HepG2 (cell line): Measurements from ENCODE around the gene PALM. TPM values are rescaled to one million over a fixed set of nuclear protein-coding genes. Genes with fewer than 3 reads are reported as not detected.

Source experiments
- BRF2 ChIP-seq: sonication (generic); formaldehyde crosslinking; IDR thresholded peaks from 2 replicates; pipeline ENCODE4 v1.8.1; 2022; ENCODE audit warnings: mild to moderate bottlenecking, missing genetic modification reagents
- CTCF ChIP-seq: sonication (generic); formaldehyde crosslinking; IDR thresholded peaks from 2 replicates; pipeline ENCODE4 v1.5.0; 2020; ENCODE audit warnings: mild to moderate bottlenecking, missing genetic modification reagents, moderate library complexity
- GPBP1L1 ChIP-seq: sonication (generic); formaldehyde crosslinking; IDR thresholded peaks from 2 replicates; pipeline ENCODE4 v1.5.0; 2020; ENCODE audit warnings: mild to moderate bottlenecking, missing genetic modification reagents
- HDAC1 ChIP-seq: sonication (generic); formaldehyde crosslinking; IDR thresholded peaks from 2 replicates; pipeline ENCODE4 v1.5.1; 2020; ENCODE audit warnings: mild to moderate bottlenecking, missing genetic modification reagents
- MEIS2 ChIP-seq: sonication (generic); formaldehyde crosslinking; IDR thresholded peaks from 2 replicates; pipeline ENCODE4 v1.9.0; 2021; ENCODE audit warnings: mild to moderate bottlenecking, missing genetic modification reagents
- NAIF1 ChIP-seq: sonication (generic); formaldehyde crosslinking; IDR thresholded peaks from 2 replicates; pipeline ENCODE4 v1.5.0; 2020; ENCODE audit warnings: mild to moderate bottlenecking, missing genetic modification reagents, borderline replicate concordance
- ONECUT2 ChIP-seq: sonication (generic); formaldehyde crosslinking; IDR thresholded peaks from 2 replicates; pipeline ENCODE4 v1.4.0; 2020; ENCODE audit warnings: missing genetic modification reagents
- RBM39 ChIP-seq: fragments of 200-400 bp; formaldehyde crosslinking; IDR thresholded peaks from one replicate; pipeline ENCODE4 v1.6.1; 2018; ENCODE audit warnings: antibody characterized with exemption, mild to moderate bottlenecking, low read depth, low read length; ENCODE audit not compliant: poor library complexity, severe bottlenecking
- RERE ChIP-seq: IDR thresholded peaks from 2 replicates; pipeline ENCODE4 v1.6.1; 2016; ENCODE audit warnings: low read depth, missing genetic modification reagents, missing compliant biosample characterization
- SIX4 ChIP-seq: sonication (generic); formaldehyde crosslinking; IDR thresholded peaks from 2 replicates; pipeline ENCODE4 v1.4.0; 2020; ENCODE audit warnings: missing genetic modification reagents
- ZBTB49 ChIP-seq: sonication (generic); formaldehyde crosslinking; IDR thresholded peaks from 2 replicates; pipeline ENCODE4 v1.4.0; 2020; ENCODE audit warnings: missing genetic modification reagents, borderline replicate concordance
- ZFP36 ChIP-seq: fragments of 150-350 bp; IDR thresholded peaks from 2 replicates; pipeline ENCODE4 v1.6.1; 2018; ENCODE audit warnings: borderline replicate concordance, low read length, low read depth; ENCODE audit not compliant: partially characterized antibody
- ZNF10 ChIP-seq: sonication (generic); formaldehyde crosslinking; IDR thresholded peaks from 2 replicates; pipeline ENCODE4 v1.4.0; 2020; ENCODE audit warnings: mild to moderate bottlenecking, low read depth, missing genetic modification reagents, borderline replicate concordance
- ZNF740 ChIP-seq: sonication (generic); formaldehyde crosslinking; IDR thresholded peaks from 2 replicates; pipeline ENCODE4 v1.4.0; 2020; ENCODE audit warnings: missing genetic modification reagents
- polyA plus RNA-seq, 8 experiments: library from polyadenylated mRNA; depleted of rRNA in 3 of 8; stranded (reverse) in 7 of 8; unstranded in 1 of 8; fragments of >200 nt; fragmentation: Illumina TruSeq in 4 of 8; extraction: Trizol in 4 of 8; gene quantifications; 2 replicates each; pipeline versions ENCODE4 v1.2.1 to v1.2.3, GENCODE V29; 2011 to 2016; ENCODE audit warnings: low read depth in 4 of 8, missing spikeins in 1 of 8, mixed read lengths in 1 of 8; ENCODE audit not compliant: insufficient read depth in 1 of 8
- total RNA-seq, 5 experiments: library from RNA; depleted of rRNA; stranded (reverse); fragments of >200 nt; fragmentation: Illumina TruSeq; extraction: Trizol; gene quantifications; 2 replicates each; pipeline ENCODE4 v1.2.3, GENCODE V29; 2016; ENCODE audit warnings: low read depth in 1 of 5

PALM gene
- total and polyA plus RNA-seq, 2 of the 13 experiments (the other 11 are each of a cell fraction or from before 2014, with no cell fraction given), result 4.0 to 9.7 TPM

GRCh38 chr19:796692-797527 lies 88.2 kb downstream of the PALM start, which contains the start of gene PTBP1 (continued):
- TF ChIP-seq ZNF740 (CRISPR knock-in tag) (no peak), ZFP36 (no peak), ONECUT2 (CRISPR knock-in tag) (peak; percentile 14; the same call in 1 of the 2 replicates), BRF2 (CRISPR knock-in tag) (peak; percentile 67; the same call in 1 of the 2 replicates), MEIS2 (CRISPR knock-in tag) (peak; percentile 55; the same call in 1 of the 2 replicates), RBM39 (peak; percentile 73), ZNF10 (CRISPR knock-in tag) (no peak), HDAC1 (CRISPR knock-in tag) (peak; percentile 79; the same call in 1 of the 2 replicates), CTCF (CRISPR knock-in tag) (no peak), GPBP1L1 (no peak), NAIF1 (CRISPR knock-in tag) (0 out of 2 replicates have a peak, but pooled peaks have one; percentile 40), RERE (CRISPR knock-in tag) (no peak), ZBTB49 (no peak), SIX4 (0 out of 2 replicates have a peak, but pooled peaks have one; percentile 19)
